ENCODE data around the gene SMIM36. TPM values are rescaled to one million over a fixed set of nuclear protein-coding genes. Genes with fewer than 3 reads are reported as not detected.
"Not testable (repeated sequence)": the region's sequence is repeated elsewhere in the genome, so short reads cannot be mapped to it uniquely, and the experiment has no call there.

The SMIM36 gene
- total and polyA plus RNA-seq, 9 donors: not detected

- no peak overlapping the region for H3K27ac ChIP-seq
- intact Hi-C loops (cut with DNase I): no loop called here
- no peak overlapping the region for H3K4me3 ChIP-seq
- no peaks in the 10 kb centered on the region for H3K9me3 ChIP-seq
- H3K27me3 ChIP-seq: no peaks in the 10 kb centered on the region
- H3K4me1 ChIP-seq (ENCODE audit: insufficient read depth): no peaks in the 10 kb centered on the region
- DNase-seq: no peak
- no peaks in the 10 kb centered on the region for H3K36me3 ChIP-seq
- TF ChIP-seq POLR2A (IDR thresholded peaks at IDR 0.05): no peak
- TF ChIP-seq CTCF (IDR thresholded peaks at IDR 0.05): no peak
- no peak for TF ChIP-seq EP300 (IDR thresholded peaks at IDR 0.05)
- WGBS, 3 donors: 46 to 55% (median 53%) methylated on average over 4 of the region's 4 CpGs
Observed at GRCh38 chr17:55448681-55449080, 62.6 kb downstream of the SMIM36 start.

GRCh38 chr17:55446581-55447205, 64.6 kb downstream of the SMIM36 start:
- H3K27ac ChIP-seq: no peak overlapping the region
- no peaks in the 10 kb centered on the region for H3K9me3 ChIP-seq
- WGBS, 3 donors: 60 to 70% (median 63%) methylated on average over 4 of the region's 4 CpGs
- H3K36me3 ChIP-seq: no peaks in the 10 kb centered on the region
- TF ChIP-seq CTCF (IDR thresholded peaks at IDR 0.05) (no peak), EP300 (IDR thresholded peaks at IDR 0.05) (no peak)
- DNase-seq: no peak
- H3K4me1 ChIP-seq (ENCODE audit: insufficient read depth): no peaks in the 10 kb centered on the region
- no peaks in the 10 kb centered on the region for H3K27me3 ChIP-seq
- no peak overlapping the region for H3K4me3 ChIP-seq
- intact Hi-C loops (cut with DNase I): no loop called here

GRCh38 chr17:55446004-55446403, 65.2 kb downstream of the SMIM36 start:
- intact Hi-C loops (cut with DNase I); H3K9me3 ChIP-seq; DNase-seq; H3K27ac ChIP-seq; H3K36me3 ChIP-seq; H3K4me3 ChIP-seq; H3K27me3 ChIP-seq; H3K4me1 ChIP-seq (ENCODE audit: insufficient read depth): not testable (repeated sequence)
- 96 to 98% (median 96%) methylated on average over 4 of the region's 4 CpGs for WGBS, 3 donors

GRCh38 chr17:55444471-55445441, 66.5 kb downstream of the SMIM36 start:
- intact Hi-C loops (cut with DNase I): no loop called here

More at GRCh38 chr17:55444471-55445441, 66.5 kb downstream of the SMIM36 start:
- Histone ChIP-seq H3K27ac (no peak overlapping the region), H3K4me3 (no peak overlapping the region), H3K27me3 (no peaks in the 10 kb centered on the region), H3K36me3 (no peaks in the 10 kb centered on the region), H3K9me3 (no peaks in the 10 kb centered on the region), H3K4me1 (ENCODE audit: insufficient read depth) (no peaks in the 10 kb centered on the region)
- TF ChIP-seq CTCF (IDR thresholded peaks at IDR 0.05) (no peak), POLR2A (IDR thresholded peaks at IDR 0.05) (no peak), EP300 (IDR thresholded peaks at IDR 0.05) (no peak)
- 60 to 65% (median 63%) methylated on average over 6 of the region's 6 CpGs for WGBS, 3 donors
- DNase-seq: no peak
